MCF 10A (cell line): ENCODE results near the gene HNRNPUL1. TPM values are rescaled to one million over a fixed set of nuclear protein-coding genes. Genes with fewer than 3 reads are reported as not detected.
"Not testable (repeated sequence)": the region's sequence is repeated elsewhere in the genome, so short reads cannot be mapped to it uniquely, and the experiment has no call there.

Experiments
- BruUV-seq: library from RNA; stranded (reverse); fragments of 400-500 nt; replicated peaks from 2 replicates; lab custom pipeline; 2021; lab: Mats Ljungman, UMichigan
- CTCF ChIA-PET: fragments of 300-600 bp; sonication (Branson Sonifier 250); formaldehyde crosslinking; extraction: SDS; loops from one replicate; lab custom pipeline; 2021; ENCODE audit warnings: antibody characterized with exemption, inconsistent platforms; lab: Yijun Ruan, JAX
- POLR2A ChIA-PET: fragments of 300-600, 350-650 bp; sonication (Branson Sonifier 250); formaldehyde crosslinking; extraction: SDS; loops from one replicate; lab custom pipeline; 2020; ENCODE audit warnings: antibody characterized with exemption, inconsistent platforms; lab: Yijun Ruan, JAX
- DNase-seq: peaks from one replicate; pipeline ENCODE4 v3.0.0-alpha.2; 2018; ENCODE audit not compliant: unreplicated experiment
- H3K27ac Mint-ChIP-seq: one replicate; pipeline ENCODE4 v1.8.0; 2022; ENCODE audit warnings: mild to moderate bottlenecking, low read depth, mixed read lengths; ENCODE audit not compliant: unreplicated experiment
- H3K27me3 Mint-ChIP-seq: one replicate; pipeline ENCODE4 v1.8.0; 2022; ENCODE audit warnings: mixed read lengths; ENCODE audit not compliant: insufficient read depth, unreplicated experiment
- H3K36me3 Mint-ChIP-seq: one replicate; pipeline ENCODE4 v1.8.0; 2022; ENCODE audit warnings: mild to moderate bottlenecking, moderate library complexity, mixed read lengths; ENCODE audit not compliant: insufficient read depth, unreplicated experiment
- H3K4me1 Mint-ChIP-seq: one replicate; pipeline ENCODE4 v1.8.0; 2022; ENCODE audit warnings: mixed read lengths; ENCODE audit not compliant: insufficient read depth, unreplicated experiment
- H3K4me3 Mint-ChIP-seq: one replicate; pipeline ENCODE4 v1.8.0; 2022; ENCODE audit warnings: mild to moderate bottlenecking, moderate library complexity, mixed read lengths; ENCODE audit not compliant: unreplicated experiment
- H3K9me3 Mint-ChIP-seq: one replicate; pipeline ENCODE4 v1.8.0; 2022; ENCODE audit warnings: mixed read lengths; ENCODE audit not compliant: unreplicated experiment
- intact Hi-C: fragments of 100-400 bp; cut with micrococcal nuclease; formaldehyde crosslinking; loops from 2 replicates; pipeline ENCODE4 v1.14.1; 2022
- total RNA-seq: library from RNA; stranded (reverse); gene quantifications from 2 replicates; pipeline ENCODE4 v1.2.3, GENCODE V29; 2022
- TF ChIP-seq, protein P1 (sequence below): fragments of 200-600 bp; IDR thresholded peaks from one replicate; pipeline ENCODE4 v1.8.0; 2022; ENCODE audit warnings: antibody characterized with exemption, mild to moderate bottlenecking; ENCODE audit not compliant: unreplicated experiment

HNRNPUL1 gene
- total RNA-seq, 1 experiment from 2014 or later = 204 TPM

DNA sequence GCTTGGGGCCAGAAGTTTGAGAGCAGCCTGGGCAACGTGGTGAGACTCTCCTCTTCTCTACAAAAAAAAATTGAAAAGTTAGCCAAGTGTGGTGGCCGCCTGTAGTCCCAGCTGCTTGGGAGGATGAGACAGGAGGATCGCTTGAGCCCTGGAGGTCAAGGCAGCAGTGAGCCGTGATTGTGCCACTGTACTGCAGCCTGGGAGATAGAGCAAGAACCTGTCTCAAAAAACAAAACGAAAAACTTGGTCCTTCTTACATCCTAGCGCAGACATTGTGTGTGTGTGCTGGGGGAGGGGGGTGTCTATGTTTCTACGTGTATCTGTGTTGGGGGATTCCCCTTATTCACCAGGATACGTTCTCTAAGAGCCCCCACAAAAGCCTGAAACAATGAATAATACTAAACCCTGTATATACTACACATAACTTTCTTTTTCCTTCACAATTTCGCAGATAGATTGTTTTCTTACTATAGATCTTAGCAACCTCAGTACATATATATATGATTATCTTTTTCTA lies 37.2 kb upstream of the HNRNPUL1 start:
- Mint-ChIP-seq H3K36me3 (peaks cover 7% of the 10 kb centered on the region), H3K4me3 (peak overlapping the region; percentile 70), H3K27ac (peak overlapping the region; percentile 92), H3K27me3 (no peaks in the 10 kb centered on the region), H3K9me3 (no peaks in the 10 kb centered on the region), H3K4me1 (peaks cover 43% of the 10 kb centered on the region)
- DNase-seq = no peak
- intact Hi-C loops = no loop called here
- CTCF ChIA-PET = interaction anchor here (0.7 to 1.2 kb wide), 4 partner anchors 22 to 952 kb away, joined by 3 to 4 read pairs (median 3); no protein-coding TSS in a partner anchor
- BruUV-seq = no TSS peak
- TF ChIP-seq, protein P1, sequence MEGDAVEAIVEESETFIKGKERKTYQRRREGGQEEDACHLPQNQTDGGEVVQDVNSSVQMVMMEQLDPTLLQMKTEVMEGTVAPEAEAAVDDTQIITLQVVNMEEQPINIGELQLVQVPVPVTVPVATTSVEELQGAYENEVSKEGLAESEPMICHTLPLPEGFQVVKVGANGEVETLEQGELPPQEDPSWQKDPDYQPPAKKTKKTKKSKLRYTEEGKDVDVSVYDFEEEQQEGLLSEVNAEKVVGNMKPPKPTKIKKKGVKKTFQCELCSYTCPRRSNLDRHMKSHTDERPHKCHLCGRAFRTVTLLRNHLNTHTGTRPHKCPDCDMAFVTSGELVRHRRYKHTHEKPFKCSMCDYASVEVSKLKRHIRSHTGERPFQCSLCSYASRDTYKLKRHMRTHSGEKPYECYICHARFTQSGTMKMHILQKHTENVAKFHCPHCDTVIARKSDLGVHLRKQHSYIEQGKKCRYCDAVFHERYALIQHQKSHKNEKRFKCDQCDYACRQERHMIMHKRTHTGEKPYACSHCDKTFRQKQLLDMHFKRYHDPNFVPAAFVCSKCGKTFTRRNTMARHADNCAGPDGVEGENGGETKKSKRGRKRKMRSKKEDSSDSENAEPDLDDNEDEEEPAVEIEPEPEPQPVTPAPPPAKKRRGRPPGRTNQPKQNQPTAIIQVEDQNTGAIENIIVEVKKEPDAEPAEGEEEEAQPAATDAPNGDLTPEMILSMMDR = no peak
- POLR2A ChIA-PET = interaction anchor here (0.7 to 14.1 kb wide), 13 partner anchors 7 to 1007 kb away, joined by 3 to 345 read pairs (median 3); partner anchors contain the start of genes COQ8B, HNRNPUL1 and ITPKC

GRCh38 chr19:41228486-41228885 lies 35.7 kb upstream of the HNRNPUL1 start:
- ChIA-PET POLR2A (interaction anchor here (0.7 to 14.1 kb wide), 4 partner anchors 8 to 33 kb away, joined by 3 to 345 read pairs (median 5); partner anchors contain the start of genes AXL and HNRNPUL1), CTCF (interaction anchor here (1.4 kb wide), 1 partner anchor 8 kb away, joined by 7 read pairs; the partner anchor contains the start of gene AXL)
- Mint-ChIP-seq H3K36me3 (peaks cover 9% of the 10 kb centered on the region), H3K4me3 (no peak overlapping the region), H3K4me1 (peaks cover 29% of the 10 kb centered on the region), H3K27me3 (no peaks in the 10 kb centered on the region), H3K27ac (no peak overlapping the region), H3K9me3 (no peaks in the 10 kb centered on the region)
- TF ChIP-seq, protein P1 = no peak
- no TSS peak for BruUV-seq
- no peak for DNase-seq
- intact Hi-C loops = no loop called here

DNA sequence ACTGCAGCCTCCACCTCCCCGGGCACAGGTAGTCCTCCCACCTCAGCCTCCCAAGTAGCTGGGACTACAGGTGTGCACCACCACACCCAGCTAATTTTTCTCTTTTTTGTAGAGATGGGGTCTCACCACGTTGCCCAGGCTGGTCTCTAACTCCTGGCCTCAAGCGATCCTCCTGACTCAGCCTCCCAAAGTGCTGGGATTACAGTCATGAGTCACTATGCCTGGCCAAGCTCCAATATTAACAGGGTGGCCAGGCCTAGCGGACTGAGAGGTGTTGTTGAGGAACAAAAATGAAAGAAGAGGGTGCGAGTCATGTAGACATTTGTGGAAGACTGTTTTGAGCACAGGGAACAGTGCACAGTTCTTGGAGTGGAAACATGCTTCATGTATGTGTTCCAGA lies 34.8 kb upstream of the HNRNPUL1 start:
- H3K9me3 Mint-ChIP-seq, H3K4me3 Mint-ChIP-seq, intact Hi-C loops, BruUV-seq, H3K27ac Mint-ChIP-seq, H3K27me3 Mint-ChIP-seq: not testable (repeated sequence)
- POLR2A ChIA-PET = interaction anchor here (0.7 to 14.1 kb wide), 5 partner anchors 10 to 33 kb away, joined by 3 to 345 read pairs (median 3); partner anchors contain the start of genes AXL and HNRNPUL1
- CTCF ChIA-PET = interaction anchor here (0.5 to 1.4 kb wide), 2 partner anchors 9 to 30 kb away, joined by 3 to 7 read pairs; partner anchors contain the start of gene AXL
- Mint-ChIP-seq H3K36me3 (peaks cover 17% of the 10 kb centered on the region), H3K4me1 (peaks cover 20% of the 10 kb centered on the region)
- DNase-seq = peak; percentile 69

- no TSS peak for BruUV-seq
- ChIA-PET CTCF (no interaction called here), POLR2A (interaction anchor here (0.9 to 14.1 kb wide), 2 partner anchors 9 to 32 kb away, joined by 3 to 345 read pairs; partner anchors contain the start of gene HNRNPUL1)
- H3K4me1 Mint-ChIP-seq = peaks cover 11% of the 10 kb centered on the region
- no peak overlapping the region for H3K4me3 Mint-ChIP-seq
- no peaks in the 10 kb centered on the region for H3K27me3 Mint-ChIP-seq
- no peak for DNase-seq
- intact Hi-C loops = no loop called here
- TF ChIP-seq, protein P1 = no peak
- H3K36me3 Mint-ChIP-seq = peaks cover 19% of the 10 kb centered on the region
- no peak overlapping the region for H3K27ac Mint-ChIP-seq
- no peaks in the 10 kb centered on the region for H3K9me3 Mint-ChIP-seq
These were observed 33.9 kb upstream of the HNRNPUL1 start for GRCh38 chr19:41230067-41230857.
